DOHH2 (cell line): ENCODE measurements around the gene C13orf46.

Experiments
- EZH2phosphoT487 ChIP-seq: fragments of 200-600 bp; sonication (generic); IDR thresholded peaks from 2 replicates; pipeline ENCODE4 v1.6.1; 2017; ENCODE audit warnings: borderline replicate concordance, mild to moderate bottlenecking, antibody characterized with exemption, low read length, moderate library complexity, mixed read lengths
- TF ChIP-seq, protein P1 (sequence below): fragments of 200-600 bp; sonication (generic); IDR thresholded peaks from one replicate; pipeline ENCODE4 v1.5.1; 2014; ENCODE audit warnings: antibody characterized with exemption, mild to moderate bottlenecking, low read depth, low read length; ENCODE audit not compliant: poor library complexity, severe bottlenecking

DNA sequence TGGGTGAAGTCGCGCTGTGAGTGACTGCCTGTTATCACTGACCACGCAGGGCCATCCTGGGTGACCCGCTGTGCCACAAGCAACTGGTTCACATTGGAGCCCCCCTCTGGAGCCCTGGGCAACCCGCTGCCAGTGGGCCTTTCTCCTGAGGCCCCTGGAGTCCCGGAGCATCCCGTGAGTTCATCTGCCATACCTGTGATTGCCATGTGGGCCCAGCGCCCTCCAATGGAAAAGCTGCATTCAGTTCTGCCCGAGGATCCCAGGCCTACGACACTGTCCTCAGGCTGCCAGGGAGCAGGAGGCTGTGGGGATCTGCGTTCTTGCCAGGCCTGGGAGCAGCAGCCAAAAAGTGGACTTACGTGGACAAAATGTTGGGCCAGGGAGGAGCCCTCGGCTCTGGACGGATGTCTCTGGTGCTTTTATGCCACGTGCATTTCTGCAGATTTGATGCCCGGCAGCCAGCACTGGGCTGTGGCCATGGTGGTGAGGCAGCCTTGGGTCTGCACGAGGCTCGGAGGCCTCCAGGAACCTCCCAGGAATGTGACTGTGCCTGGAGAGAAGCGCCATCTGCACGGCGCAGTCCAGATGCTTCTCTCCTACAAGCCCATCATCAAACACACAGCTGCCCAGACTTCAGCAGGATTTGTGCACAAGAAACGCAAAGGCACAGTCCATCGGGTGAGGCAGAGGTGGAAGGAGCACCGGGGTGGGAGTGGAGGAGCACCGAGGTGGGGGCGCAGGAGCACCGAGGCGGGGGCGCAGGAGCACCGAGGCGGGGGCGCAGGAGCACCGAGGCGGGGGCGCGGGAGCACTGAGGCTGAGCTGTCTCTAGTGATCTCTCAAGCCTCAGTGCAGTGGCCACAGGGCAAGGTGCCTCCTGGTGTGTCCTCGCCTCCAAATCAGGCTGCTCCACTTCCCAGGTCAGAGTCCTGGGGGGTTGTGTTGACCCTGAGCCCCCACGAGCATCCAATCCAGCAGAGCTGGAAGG lies 44.0 kb downstream of the C13orf46 start:
- TF ChIP-seq, protein P1, sequence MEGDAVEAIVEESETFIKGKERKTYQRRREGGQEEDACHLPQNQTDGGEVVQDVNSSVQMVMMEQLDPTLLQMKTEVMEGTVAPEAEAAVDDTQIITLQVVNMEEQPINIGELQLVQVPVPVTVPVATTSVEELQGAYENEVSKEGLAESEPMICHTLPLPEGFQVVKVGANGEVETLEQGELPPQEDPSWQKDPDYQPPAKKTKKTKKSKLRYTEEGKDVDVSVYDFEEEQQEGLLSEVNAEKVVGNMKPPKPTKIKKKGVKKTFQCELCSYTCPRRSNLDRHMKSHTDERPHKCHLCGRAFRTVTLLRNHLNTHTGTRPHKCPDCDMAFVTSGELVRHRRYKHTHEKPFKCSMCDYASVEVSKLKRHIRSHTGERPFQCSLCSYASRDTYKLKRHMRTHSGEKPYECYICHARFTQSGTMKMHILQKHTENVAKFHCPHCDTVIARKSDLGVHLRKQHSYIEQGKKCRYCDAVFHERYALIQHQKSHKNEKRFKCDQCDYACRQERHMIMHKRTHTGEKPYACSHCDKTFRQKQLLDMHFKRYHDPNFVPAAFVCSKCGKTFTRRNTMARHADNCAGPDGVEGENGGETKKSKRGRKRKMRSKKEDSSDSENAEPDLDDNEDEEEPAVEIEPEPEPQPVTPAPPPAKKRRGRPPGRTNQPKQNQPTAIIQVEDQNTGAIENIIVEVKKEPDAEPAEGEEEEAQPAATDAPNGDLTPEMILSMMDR, result no peak
- no peak for TF ChIP-seq EZH2phosphoT487
